ENCODE data around the gene PDE9A. TPM values are rescaled to one million over a fixed set of nuclear protein-coding genes. Genes with fewer than 3 reads are reported as not detected.

Gene PDE9A
- polyA plus RNA-seq, 2 of the 4 experiments (the other 2 are of a cell fraction): 1.3 to 3.1 TPM

- CTCF ChIA-PET: interaction anchor here (0.5 kb wide), 1 partner anchor 114 kb away, joined by 3 read pairs; no protein-coding TSS in a partner anchor
- DNase-seq (ENCODE audit: low read depth in 1 of 2, low spot score in 1 of 2) (no peak), FAIRE-seq (no peak), ATAC-seq (no peak)
- TF ChIP-seq RFX5 (IDR thresholded peaks at IDR 0.05) (no peak), SREBF2 (IDR thresholded peaks at IDR 0.05) (no peak), ZSCAN20 (CRISPR knock-in tag; IDR thresholded peaks at IDR 0.05) (no peak), CHD4 (IDR thresholded peaks at IDR 0.05; ENCODE audit: borderline replicate concordance) (no peak), MYC (IDR thresholded peaks at IDR 0.05; ENCODE audit: borderline replicate concordance, low read length) (no peak), POLR2A (IDR thresholded peaks at IDR 0.05; ENCODE audit: low read length) (no peak), CBX8 (IDR thresholded peaks at IDR 0.05) (no peak), USF2 (IDR thresholded peaks at IDR 0.05) (no peak), HOXA7 (CRISPR knock-in tag; IDR thresholded peaks at IDR 0.05) (no peak), FOSB (CRISPR knock-in tag; IDR thresholded peaks at IDR 0.05) (no peak), TP53 (CRISPR knock-in tag; IDR thresholded peaks at IDR 0.05) (no peak), RARB (CRISPR knock-in tag; IDR thresholded peaks at IDR 0.05) (no peak), KDM5A (IDR thresholded peaks at IDR 0.05) (no peak)
- POLR2A ChIA-PET: no interaction called here
- H3K27ac ChIP-seq: no peak overlapping the region
- H3K9me3 ChIP-seq: no peaks in the 10 kb centered on the region
- WGBS (ENCODE audit: missing lambda C conversion rate): 75% methylated on average over 13 of the region's 13 CpGs
- no peak overlapping the region for H3K4me3 ChIP-seq
- H3K4me1 ChIP-seq: no peaks in the 10 kb centered on the region
- H3K4me2 ChIP-seq: no peak overlapping the region
Observed at GRCh38 chr21:42669041-42669440, 15.6 kb downstream of the PDE9A start.

- FAIRE-seq (no peak), DNase-seq (ENCODE audit: low read depth in 1 of 2, low spot score in 1 of 2) (no peak), ATAC-seq (no peak)
- no peaks in the 10 kb centered on the region for H3K4me1 ChIP-seq
- POLR2A ChIA-PET: no interaction called here
- H3K4me2 ChIP-seq: no peak overlapping the region
- 61% methylated on average over 8 of the region's 8 CpGs for WGBS (ENCODE audit: missing lambda C conversion rate)
- TF ChIP-seq GATA3 (IDR thresholded peaks at IDR 0.05; ENCODE audit: borderline replicate concordance) (no peak), ZFP36 (IDR thresholded peaks at IDR 0.05; ENCODE audit: borderline replicate concordance, partially characterized antibody) (no peak), USF2 (IDR thresholded peaks at IDR 0.05) (no peak), PBX3 (IDR thresholded peaks at IDR 0.05) (no peak), KDM5A (IDR thresholded peaks at IDR 0.05) (no peak), ZSCAN20 (CRISPR knock-in tag; IDR thresholded peaks at IDR 0.05) (no peak), REST (IDR thresholded peaks at IDR 0.05) (no peak), POLR2A (IDR thresholded peaks at IDR 0.05; ENCODE audit: low read length) (no peak), HES2 (IDR thresholded peaks at IDR 0.05) (no peak), CEBPB (IDR thresholded peaks at IDR 0.05) (no peak), RAD21 (conservative IDR thresholded peaks at IDR 0.05 in 1 of 2, IDR thresholded peaks at IDR 0.05 in 1 of 2) (no peak), RFX5 (IDR thresholded peaks at IDR 0.05) (no peak), ZC3H11A (IDR thresholded peaks at IDR 0.05) (no peak), RARB (CRISPR knock-in tag; IDR thresholded peaks at IDR 0.05) (no peak), CHD2 (IDR thresholded peaks at IDR 0.05; ENCODE audit: low read length, partially characterized antibody) (no peak), EHF (CRISPR knock-in tag; IDR thresholded peaks at IDR 0.05) (no peak), CBX8 (IDR thresholded peaks at IDR 0.05) (no peak), BHLHE40 (IDR thresholded peaks at IDR 0.05; ENCODE audit: low read depth, low read length) (no peak)
- CTCF ChIA-PET: no interaction called here
- no peak overlapping the region for H3K4me3 ChIP-seq
- no peak overlapping the region for H3K27ac ChIP-seq
- H3K9me3 ChIP-seq: no peaks in the 10 kb centered on the region
Observed at GRCh38 chr21:42670058-42670880, 16.8 kb downstream of the PDE9A start.

All from A549 (cell line).